ENCODE measurements around the gene CLEC18B.
"Not testable (repeated sequence)": the region's sequence is repeated elsewhere in the genome, so short reads cannot be mapped to it uniquely, and the experiment has no call there.

DNA sequence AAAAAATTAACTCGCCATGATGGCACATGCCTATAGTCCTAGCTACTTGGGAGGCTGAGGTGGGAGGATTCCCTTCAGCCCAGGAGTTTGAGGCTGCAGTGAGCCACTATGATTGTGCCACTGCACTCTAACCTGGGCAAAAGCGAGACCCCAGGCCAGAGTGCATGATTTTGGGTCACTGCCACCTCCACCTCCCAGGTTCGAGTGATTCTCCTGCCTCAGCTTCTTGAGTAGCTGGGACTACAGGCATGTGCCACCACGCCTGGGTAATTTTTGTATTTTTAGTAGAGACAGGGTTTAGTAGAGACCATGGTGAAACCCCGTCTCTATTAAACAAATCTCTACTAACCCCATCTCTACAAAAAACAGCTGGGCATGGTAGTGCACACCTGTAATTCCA is 26.7 kb downstream of the CLEC18B start:
- not testable (repeated sequence) for TF ChIP-seq EP300, REST (IDR thresholded peaks at IDR 0.05)
- TF ChIP-seq, protein P1, sequence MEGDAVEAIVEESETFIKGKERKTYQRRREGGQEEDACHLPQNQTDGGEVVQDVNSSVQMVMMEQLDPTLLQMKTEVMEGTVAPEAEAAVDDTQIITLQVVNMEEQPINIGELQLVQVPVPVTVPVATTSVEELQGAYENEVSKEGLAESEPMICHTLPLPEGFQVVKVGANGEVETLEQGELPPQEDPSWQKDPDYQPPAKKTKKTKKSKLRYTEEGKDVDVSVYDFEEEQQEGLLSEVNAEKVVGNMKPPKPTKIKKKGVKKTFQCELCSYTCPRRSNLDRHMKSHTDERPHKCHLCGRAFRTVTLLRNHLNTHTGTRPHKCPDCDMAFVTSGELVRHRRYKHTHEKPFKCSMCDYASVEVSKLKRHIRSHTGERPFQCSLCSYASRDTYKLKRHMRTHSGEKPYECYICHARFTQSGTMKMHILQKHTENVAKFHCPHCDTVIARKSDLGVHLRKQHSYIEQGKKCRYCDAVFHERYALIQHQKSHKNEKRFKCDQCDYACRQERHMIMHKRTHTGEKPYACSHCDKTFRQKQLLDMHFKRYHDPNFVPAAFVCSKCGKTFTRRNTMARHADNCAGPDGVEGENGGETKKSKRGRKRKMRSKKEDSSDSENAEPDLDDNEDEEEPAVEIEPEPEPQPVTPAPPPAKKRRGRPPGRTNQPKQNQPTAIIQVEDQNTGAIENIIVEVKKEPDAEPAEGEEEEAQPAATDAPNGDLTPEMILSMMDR (IDR thresholded peaks at IDR 0.05), result not testable (repeated sequence)
- TF ChIP-seq, protein P2, sequence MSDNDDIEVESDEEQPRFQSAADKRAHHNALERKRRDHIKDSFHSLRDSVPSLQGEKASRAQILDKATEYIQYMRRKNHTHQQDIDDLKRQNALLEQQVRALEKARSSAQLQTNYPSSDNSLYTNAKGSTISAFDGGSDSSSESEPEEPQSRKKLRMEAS (IDR thresholded peaks at IDR 0.05), result not testable (repeated sequence)
- TF ChIP-seq, protein P3, sequence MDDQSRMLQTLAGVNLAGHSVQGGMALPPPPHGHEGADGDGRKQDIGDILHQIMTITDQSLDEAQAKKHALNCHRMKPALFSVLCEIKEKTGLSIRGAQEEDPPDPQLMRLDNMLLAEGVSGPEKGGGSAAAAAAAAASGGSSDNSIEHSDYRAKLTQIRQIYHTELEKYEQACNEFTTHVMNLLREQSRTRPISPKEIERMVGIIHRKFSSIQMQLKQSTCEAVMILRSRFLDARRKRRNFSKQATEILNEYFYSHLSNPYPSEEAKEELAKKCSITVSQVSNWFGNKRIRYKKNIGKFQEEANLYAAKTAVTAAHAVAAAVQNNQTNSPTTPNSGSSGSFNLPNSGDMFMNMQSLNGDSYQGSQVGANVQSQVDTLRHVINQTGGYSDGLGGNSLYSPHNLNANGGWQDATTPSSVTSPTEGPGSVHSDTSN (IDR thresholded peaks at IDR 0.05), result not testable (repeated sequence)

Data from A549 (cell line).